Mucosa of gallbladder (tissue), 1 donor: ENCODE data around the gene DCTN5. TPM values are rescaled to one million over a fixed set of nuclear protein-coding genes. Genes with fewer than 3 reads are reported as not detected.

Source experiments
- total RNA-seq: library from RNA; stranded (reverse); gene quantifications from one replicate; pipeline ENCODE4 v1.2.1, GENCODE V29; 2021
- donor health status: DM: no; HTN: no; CAD: no.

Gene DCTN5
- total RNA-seq, 1 donor from 2014 or later: 60.8 TPM

Other genes with a start within 250 kb of the DCTN5 start
- 27.4 TPM for gene COG7, start 188.3 kb upstream of the DCTN5 start, total RNA-seq
- gene GGA2, start 131.0 kb upstream of the DCTN5 start, total RNA-seq: 54.3 TPM
- 17.2 TPM for gene EARS2, start 84.1 kb upstream of the DCTN5 start, total RNA-seq
- 64.9 TPM for gene UBFD1, start 83.7 kb upstream of the DCTN5 start, total RNA-seq
- 87.2 TPM for gene NDUFAB1, start 45.1 kb upstream of the DCTN5 start, total RNA-seq
- gene PALB2, start 156 bp upstream of the DCTN5 start, total RNA-seq: 11.3 TPM
- gene PLK1, start 37.4 kb downstream of the DCTN5 start, total RNA-seq: 4.2 TPM
- gene ERN2, start 71.8 kb downstream of the DCTN5 start, total RNA-seq: 197 TPM
- not detected for gene CHP2, start 113.6 kb downstream of the DCTN5 start, total RNA-seq
- gene PRKCB, start 194.5 kb downstream of the DCTN5 start, total RNA-seq: 9.6 TPM